H9 (cell line): Measurements from ENCODE around the gene ALG9. TPM values are rescaled to one million over a fixed set of nuclear protein-coding genes. Genes with fewer than 3 reads are reported as not detected.

ENCODE experiments used
- DNase-seq: peaks from one replicate; pipeline ENCODE4 v3.0.0-alpha.2; 2017
- H2AFZ ChIP-seq: one replicate; pipeline ENCODE4 v1.6.1; 2013; ENCODE audit warnings: mild to moderate bottlenecking, low read length, control low read depth, moderate library complexity
- H2AK5ac ChIP-seq: 2 replicates; pipeline ENCODE4 v1.6.1; 2013; ENCODE audit warnings: low read length, control low read depth, mixed read lengths; ENCODE audit not compliant: insufficient read length
- H2BK120ac ChIP-seq: one replicate; pipeline ENCODE4 v1.6.1; 2013; ENCODE audit warnings: low read depth, mild to moderate bottlenecking, low read length, control low read depth, inconsistent platforms; ENCODE audit not compliant: poor library complexity, severe bottlenecking
- H2BK12ac ChIP-seq: 2 replicates; pipeline ENCODE4 v1.6.1; 2013; ENCODE audit warnings: low read length, control low read depth, mixed read lengths, low read depth; ENCODE audit not compliant: insufficient read length
- H2BK15ac ChIP-seq: 2 replicates; pipeline ENCODE4 v1.6.1; 2013; ENCODE audit warnings: low read depth, low read length, control low read depth
- H2BK20ac ChIP-seq: one replicate; pipeline ENCODE4 v1.6.1; 2013; ENCODE audit warnings: low read depth, mild to moderate bottlenecking, low read length, control low read depth, inconsistent platforms; ENCODE audit not compliant: poor library complexity, severe bottlenecking
- H2BK5ac ChIP-seq: 2 replicates; pipeline ENCODE4 v1.6.1; 2013; ENCODE audit warnings: low read length, control low read depth, mixed read lengths; ENCODE audit not compliant: insufficient read length
- H3K14ac ChIP-seq: 2 replicates; pipeline ENCODE4 v1.6.1; 2013; ENCODE audit warnings: low read length, control low read depth; ENCODE audit not compliant: insufficient read depth
- H3K18ac ChIP-seq: 2 replicates; pipeline ENCODE4 v1.6.1; 2013; ENCODE audit warnings: low read depth, mild to moderate bottlenecking, mixed read lengths, low read length, control low read depth; ENCODE audit not compliant: insufficient read length
- H3K23ac ChIP-seq: 2 replicates; pipeline ENCODE4 v1.6.1; 2013; ENCODE audit warnings: low read length, control low read depth, mixed read lengths, low read depth; ENCODE audit not compliant: insufficient read length
- H3K23me2 ChIP-seq: 2 replicates; pipeline ENCODE4 v1.6.1; 2013; ENCODE audit warnings: low read depth, mild to moderate bottlenecking, mixed read lengths, low read length, control low read depth; ENCODE audit not compliant: insufficient read length, poor library complexity, severe bottlenecking
- H3K27ac ChIP-seq: 2 replicates; pipeline ENCODE4 v1.5.1; 2013; ENCODE audit warnings: low read length, control low read depth, mixed read lengths, low read depth; ENCODE audit not compliant: insufficient read length
- H3K27me3 ChIP-seq: 2 replicates; pipeline ENCODE4 v1.6.1; 2013; ENCODE audit warnings: low read length, control low read depth, inconsistent platforms; ENCODE audit not compliant: insufficient read depth
- H3K4ac ChIP-seq: 2 replicates; pipeline ENCODE4 v1.6.1; 2013; ENCODE audit warnings: low read depth, mild to moderate bottlenecking, control low read depth, inconsistent platforms, low read length, moderate library complexity
- H3K4me1 ChIP-seq: 2 replicates; pipeline ENCODE4 v1.6.1; 2013; ENCODE audit warnings: low read length, control low read depth, inconsistent platforms; ENCODE audit not compliant: insufficient read depth
- H3K4me2 ChIP-seq: 2 replicates; pipeline ENCODE4 v1.6.1; 2013; ENCODE audit warnings: low read length, control low read depth, mixed read lengths; ENCODE audit not compliant: insufficient read length, insufficient read depth
- H3K56ac ChIP-seq: 2 replicates; pipeline ENCODE4 v1.6.1; 2013; ENCODE audit warnings: low read depth, mild to moderate bottlenecking, mixed read lengths, low read length, control low read depth; ENCODE audit not compliant: insufficient read length
- H3K79me1 ChIP-seq: 2 replicates; pipeline ENCODE4 v1.6.1; 2013; ENCODE audit warnings: low read depth, mild to moderate bottlenecking, moderate library complexity, low read length, control low read depth, inconsistent platforms; ENCODE audit not compliant: insufficient read depth, poor library complexity, severe bottlenecking
- H3K79me2 ChIP-seq: 2 replicates; pipeline ENCODE4 v1.6.1; 2013; ENCODE audit warnings: low read length, control low read depth, inconsistent platforms; ENCODE audit not compliant: insufficient read depth
- H3K9ac ChIP-seq: 2 replicates; pipeline ENCODE4 v1.6.1; 2013; ENCODE audit warnings: low read length, control low read depth, mixed read lengths; ENCODE audit not compliant: insufficient read length; ENCODE audit errors: extremely low read depth
- H3K9me3 ChIP-seq: one replicate; pipeline ENCODE4 v1.6.1; 2013; ENCODE audit warnings: low read depth, low read length, inconsistent platforms; ENCODE audit not compliant: control insufficient read depth
- H3T11ph ChIP-seq: one replicate; pipeline ENCODE4 v1.6.1; 2013; ENCODE audit warnings: mild to moderate bottlenecking, low read length, control low read depth, inconsistent platforms
- H4K20me1 ChIP-seq: one replicate; pipeline ENCODE4 v1.6.1; 2013; ENCODE audit not compliant: control insufficient read depth, insufficient read length, insufficient read depth
- H4K5ac ChIP-seq: 2 replicates; pipeline ENCODE4 v1.6.1; 2013; ENCODE audit warnings: low read depth, mild to moderate bottlenecking, mixed read lengths, low read length, control low read depth; ENCODE audit not compliant: insufficient read length
- H4K8ac ChIP-seq: replicated peaks from 2 replicates; pipeline ENCODE4 v1.6.1; 2013; ENCODE audit warnings: low read length, control low read depth, mixed read lengths, low read depth; ENCODE audit not compliant: insufficient read length
- H4K91ac ChIP-seq: 2 replicates; pipeline ENCODE4 v1.6.1; 2013; ENCODE audit warnings: low read depth, mild to moderate bottlenecking, moderate library complexity, mixed read lengths, low read length, control low read depth; ENCODE audit not compliant: insufficient read length
- H3K27ac Mint-ChIP-seq, 3 experiments: 2 replicates in 2 of 3; 3 replicates in 1 of 3; pipeline ENCODE4 v1.8.0; 2020 to 2021; ENCODE audit warnings: mixed read lengths in 3 of 3, mild to moderate bottlenecking in 1 of 3, moderate library complexity in 1 of 3
- H3K27me3 Mint-ChIP-seq: 2 replicates; pipeline ENCODE4 v1.8.0; 2021; ENCODE audit warnings: low read depth, mild to moderate bottlenecking, moderate library complexity, mixed read lengths
- H3K36me3 Mint-ChIP-seq, 3 experiments: 2 replicates in 2 of 3; 3 replicates in 1 of 3; pipeline ENCODE4 v1.8.0; 2020 to 2021; ENCODE audit warnings: low read depth in 3 of 3, mixed read lengths in 3 of 3; ENCODE audit not compliant: insufficient read depth in 1 of 3
- H3K4me1 Mint-ChIP-seq, 2 experiments: 2 replicates each; pipeline ENCODE4 v1.8.0; 2020; ENCODE audit warnings: mixed read lengths in 2 of 2
- H3K4me3 Mint-ChIP-seq, 2 experiments: 2 replicates in 1 of 2; 3 replicates in 1 of 2; pipeline ENCODE4 v1.8.0; 2020 to 2021; ENCODE audit warnings: mild to moderate bottlenecking in 2 of 2, mixed read lengths in 2 of 2, moderate library complexity in 1 of 2
- H3K9me3 Mint-ChIP-seq, 2 experiments: 2 replicates in 1 of 2; 3 replicates in 1 of 2; pipeline ENCODE4 v1.8.0; 2020; ENCODE audit warnings: mild to moderate bottlenecking in 2 of 2, mixed read lengths in 2 of 2, moderate library complexity in 1 of 2
- WGBS: extraction: QIAGEN DNeasy Blood & Tissue Kit; methylation state at CpG from one replicate; pipeline ENCODE4 v1.1.7; 2013; ENCODE audit warnings: missing lambda C conversion rate, low lambda C conversion rate, mixed read lengths; ENCODE audit not compliant: insufficient read length; ENCODE audit errors: extremely low coverage; 5-methylcytosine and 5-hydroxymethylcytosine counted together
- total RNA-seq: library from RNA; stranded (reverse); gene quantifications from 2 replicates; pipeline ENCODE4 v1.2.1, GENCODE V29; 2021
- TF ChIP-seq, protein P1 (sequence below): fragments of 200-600 bp; sonication (generic); conservative IDR thresholded peaks from 3 replicates; pipeline ENCODE4 v1.8.0; 2021; ENCODE audit warnings: antibody characterized with exemption, mild to moderate bottlenecking

Gene ALG9
- total RNA-seq, 1 experiment from 2014 or later: 26.0 TPM

DNA sequence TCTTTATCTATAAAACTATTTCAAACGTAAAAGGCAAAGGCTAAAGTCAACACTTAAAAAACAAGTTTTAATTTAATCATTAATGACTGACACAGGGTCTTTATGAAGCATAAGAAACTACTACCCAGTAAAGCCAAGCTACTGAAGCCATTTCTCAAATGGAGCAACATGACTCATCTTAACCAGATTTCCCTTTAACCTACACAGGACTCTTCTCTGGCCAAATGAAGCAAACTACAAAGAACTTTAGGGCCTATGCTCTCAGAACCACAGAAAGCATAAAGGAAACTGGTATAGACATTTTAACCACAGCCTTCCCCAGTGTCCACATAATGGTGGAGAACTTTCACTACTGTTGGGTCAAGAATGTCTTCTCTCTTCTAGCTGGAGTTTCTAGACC is 34.7 kb downstream of the ALG9 start:
- H3T11ph ChIP-seq: no peak overlapping the region
- no peaks in the 10 kb centered on the region for H3K27me3 ChIP-seq
- H2BK5ac ChIP-seq: no peak overlapping the region
- H3K4me3 Mint-ChIP-seq: no peak overlapping the region
- no peak overlapping the region for H4K91ac ChIP-seq
- no peaks in the 10 kb centered on the region for H3K79me2 ChIP-seq
- no peaks in the 10 kb centered on the region; the same call in 1 of the 2 replicates for H3K4me1 ChIP-seq
- no peak overlapping the region for H3K27ac Mint-ChIP-seq
- H3K56ac ChIP-seq: no peak overlapping the region
- no peak overlapping the region for H2BK12ac ChIP-seq
- H2AK5ac ChIP-seq: no peak overlapping the region
- H3K4ac ChIP-seq: no peak overlapping the region
- no peak overlapping the region for H3K4me2 ChIP-seq
- no peak overlapping the region for H4K5ac ChIP-seq
- H3K27ac ChIP-seq: no peak overlapping the region
- H3K18ac ChIP-seq: no peak overlapping the region
- H2BK120ac ChIP-seq: no peak overlapping the region
- TF ChIP-seq, protein P1, sequence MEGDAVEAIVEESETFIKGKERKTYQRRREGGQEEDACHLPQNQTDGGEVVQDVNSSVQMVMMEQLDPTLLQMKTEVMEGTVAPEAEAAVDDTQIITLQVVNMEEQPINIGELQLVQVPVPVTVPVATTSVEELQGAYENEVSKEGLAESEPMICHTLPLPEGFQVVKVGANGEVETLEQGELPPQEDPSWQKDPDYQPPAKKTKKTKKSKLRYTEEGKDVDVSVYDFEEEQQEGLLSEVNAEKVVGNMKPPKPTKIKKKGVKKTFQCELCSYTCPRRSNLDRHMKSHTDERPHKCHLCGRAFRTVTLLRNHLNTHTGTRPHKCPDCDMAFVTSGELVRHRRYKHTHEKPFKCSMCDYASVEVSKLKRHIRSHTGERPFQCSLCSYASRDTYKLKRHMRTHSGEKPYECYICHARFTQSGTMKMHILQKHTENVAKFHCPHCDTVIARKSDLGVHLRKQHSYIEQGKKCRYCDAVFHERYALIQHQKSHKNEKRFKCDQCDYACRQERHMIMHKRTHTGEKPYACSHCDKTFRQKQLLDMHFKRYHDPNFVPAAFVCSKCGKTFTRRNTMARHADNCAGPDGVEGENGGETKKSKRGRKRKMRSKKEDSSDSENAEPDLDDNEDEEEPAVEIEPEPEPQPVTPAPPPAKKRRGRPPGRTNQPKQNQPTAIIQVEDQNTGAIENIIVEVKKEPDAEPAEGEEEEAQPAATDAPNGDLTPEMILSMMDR: no peak
- no peaks in the 10 kb centered on the region for H3K27me3 Mint-ChIP-seq
- H4K20me1 ChIP-seq: no peaks in the 10 kb centered on the region
- WGBS: no CpG with 5 or more reads among the region's 1 CpG
- peaks cover 17 to 19% of the 10 kb centered on the region in 2 experiments for H3K4me1 Mint-ChIP-seq
- no peaks in the 10 kb centered on the region for H3K79me1 ChIP-seq
- no peak overlapping the region for H3K23ac ChIP-seq
- H4K8ac ChIP-seq: no peak overlapping the region
- peaks cover 0 to 15% (median 4%) of the 10 kb centered on the region in 3 experiments; a peak in 3 of 7 replicates for H3K36me3 Mint-ChIP-seq
- no peak overlapping the region for H2BK20ac ChIP-seq
- no peak overlapping the region for H2BK15ac ChIP-seq
- no peak overlapping the region for H2AFZ ChIP-seq
- no peaks in the 10 kb centered on the region for H3K9me3 Mint-ChIP-seq
- H3K9ac ChIP-seq: no peak overlapping the region
- no peak overlapping the region for H3K14ac ChIP-seq
- H3K23me2 ChIP-seq: no peaks in the 10 kb centered on the region
- no peak for DNase-seq
- no peaks in the 10 kb centered on the region for H3K9me3 ChIP-seq
